GM23338 (cell line): ENCODE measurements around the gene CPNE5. TPM values are rescaled to one million over a fixed set of nuclear protein-coding genes. Genes with fewer than 3 reads are reported as not detected.

Experiments
- ATAC-seq: fragments of 200-7000 bp; cut with Tn5 transposase; 3 replicates; pipeline ENCODE4 v1.9.1; 2020
- DNase-seq: peaks from one replicate; pipeline ENCODE4 v3.0.0-alpha.2; 2015; ENCODE audit warnings: low spot score
- H2AFZ ChIP-seq: fragments of 200-600 bp; sonication (generic); 2 replicates; pipeline ENCODE4 v1.8.0; 2016; ENCODE audit warnings: antibody characterized with exemption, mild to moderate bottlenecking, moderate library complexity
- H3F3A ChIP-seq: fragments of 200-600 bp; sonication (generic); replicated peaks from 2 replicates; pipeline ENCODE4 v1.8.0; 2017; ENCODE audit warnings: antibody characterized with exemption, mixed run types, low read depth
- H3K27ac ChIP-seq: fragments of 200-600 bp; sonication (generic); 2 replicates; pipeline ENCODE4 v1.6.1; 2016; ENCODE audit warnings: low read depth
- H3K27me3 ChIP-seq: fragments of 200-600 bp; sonication (generic); 2 replicates; pipeline ENCODE4 v1.8.0; 2016; ENCODE audit warnings: mild to moderate bottlenecking, mixed run types, moderate library complexity; ENCODE audit not compliant: insufficient read depth
- H3K36me3 ChIP-seq: fragments of 200-600 bp; sonication (generic); 2 replicates; pipeline ENCODE4 v1.8.0; 2016; ENCODE audit warnings: mild to moderate bottlenecking; ENCODE audit not compliant: insufficient read depth
- H3K4me1 ChIP-seq: fragments of 200-600 bp; sonication (generic); 2 replicates; pipeline ENCODE4 v1.8.0; 2016; ENCODE audit warnings: mild to moderate bottlenecking, moderate library complexity; ENCODE audit not compliant: insufficient read depth
- H3K4me2 ChIP-seq: fragments of 200-600 bp; sonication (generic); 2 replicates; pipeline ENCODE4 v1.7.1; 2017; ENCODE audit warnings: mixed run types
- H3K4me3 ChIP-seq: fragments of 200-600 bp; sonication (generic); 2 replicates; pipeline ENCODE4 v1.6.1; 2016; ENCODE audit warnings: mixed run types
- H3K79me2 ChIP-seq: fragments of 200-600 bp; sonication (generic); replicated peaks from 2 replicates; pipeline ENCODE4 v1.8.0; 2017; ENCODE audit warnings: mild to moderate bottlenecking; ENCODE audit not compliant: insufficient read depth
- H3K9me2 ChIP-seq: fragments of 200-600 bp; sonication (generic); 2 replicates; pipeline ENCODE4 v1.8.0; 2017; ENCODE audit not compliant: insufficient read depth
- H4K20me1 ChIP-seq: fragments of 200-600 bp; sonication (generic); replicated peaks from 2 replicates; pipeline ENCODE4 v1.8.0; 2017; ENCODE audit warnings: mild to moderate bottlenecking; ENCODE audit not compliant: insufficient read depth
- H3K27ac Mint-ChIP-seq: 2 replicates; pipeline ENCODE4 v1.8.0; 2020; ENCODE audit warnings: inconsistent platforms, mild to moderate bottlenecking, moderate library complexity, mixed read lengths
- H3K27me3 Mint-ChIP-seq: 3 replicates; pipeline ENCODE4 v1.8.0; 2022; ENCODE audit warnings: low read depth, mild to moderate bottlenecking, moderate library complexity, mixed read lengths, inconsistent platforms; ENCODE audit not compliant: insufficient read depth, poor library complexity
- H3K36me3 Mint-ChIP-seq: 3 replicates; pipeline ENCODE4 v1.8.0; 2021; ENCODE audit warnings: low read depth, mild to moderate bottlenecking, inconsistent platforms, moderate library complexity, mixed read lengths
- H3K4me1 Mint-ChIP-seq: 3 replicates; pipeline ENCODE4 v1.8.0; 2020; ENCODE audit warnings: mild to moderate bottlenecking, inconsistent platforms, mixed read lengths
- H3K4me3 Mint-ChIP-seq: 3 replicates; pipeline ENCODE4 v1.8.0; 2021; ENCODE audit warnings: moderate library complexity, mild to moderate bottlenecking, inconsistent platforms, mixed read lengths
- H3K9me3 Mint-ChIP-seq: 3 replicates; pipeline ENCODE4 v1.8.0; 2020; ENCODE audit warnings: moderate library complexity, mild to moderate bottlenecking, inconsistent platforms, mixed read lengths
- EZH2 ChIP-seq: fragments of 200-600 bp; sonication (generic); IDR thresholded peaks from one replicate; pipeline ENCODE4 v1.8.0; 2017; ENCODE audit warnings: antibody characterized with exemption, mild to moderate bottlenecking, low read depth; ENCODE audit not compliant: unreplicated experiment
- POLR2AphosphoS5 ChIP-seq: IDR thresholded peaks from 2 replicates; pipeline ENCODE4 v1.6.1; 2016; ENCODE audit warnings: antibody characterized with exemption, low read depth
- REST ChIP-seq: IDR thresholded peaks from one replicate; pipeline ENCODE4 v1.6.1; 2018; ENCODE audit warnings: antibody characterized with exemption; ENCODE audit not compliant: unreplicated experiment
- ZNF462 ChIP-seq: fragments of 250-450 bp; sonication (Bioruptor Pico); IDR thresholded peaks from 2 replicates; pipeline ENCODE4 v1.5.0; 2020; ENCODE audit warnings: mild to moderate bottlenecking, moderate library complexity
- polyA plus RNA-seq: library from polyadenylated mRNA; unstranded; fragments of >200 nt; fragmentation: Nextera tagmentation; extraction: Ambion mirVana; gene quantifications from 2 replicates; pipeline ENCODE4 v1.2.1, GENCODE V29; 2016
- total RNA-seq: library from RNA; depleted of rRNA; stranded (reverse); fragments of >200 nt; shearing (Covaris generic); gene quantifications from 2 replicates; pipeline ENCODE4 v1.2.3, GENCODE V29; 2014

CPNE5 gene
- total and polyA plus RNA-seq, 2 experiments from 2014 or later = 0.14 to 0.42 TPM

- H3K36me3 ChIP-seq = no peaks in the 10 kb centered on the region
- DNase-seq (no peak), ATAC-seq (no peak)
- Mint-ChIP-seq H3K9me3 (no peaks in the 10 kb centered on the region), H3K27me3 (no peaks in the 10 kb centered on the region), H3K4me3 (no peak overlapping the region), H3K4me1 (peaks cover 22% of the 10 kb centered on the region), H3K27ac (no peak overlapping the region), H3K36me3 (no peaks in the 10 kb centered on the region)
- H3K79me2 ChIP-seq = no peaks in the 10 kb centered on the region
- H3K4me2 ChIP-seq = no peak overlapping the region
- no peak overlapping the region for H3K4me3 ChIP-seq
- H3K27ac ChIP-seq = no peak overlapping the region
- no peaks in the 10 kb centered on the region for H4K20me1 ChIP-seq
- H3K4me1 ChIP-seq = peaks cover 11% of the 10 kb centered on the region; the same call in 1 of the 2 replicates
- TF ChIP-seq EZH2 (no peak), ZNF462 (CRISPR knock-in tag) (no peak), POLR2AphosphoS5 (no peak), REST (no peak)
- no peak overlapping the region for H2AFZ ChIP-seq
- no peaks in the 10 kb centered on the region for H3K9me2 ChIP-seq
- H3K27me3 ChIP-seq = no peaks in the 10 kb centered on the region
- no peaks in the 10 kb centered on the region for H3F3A ChIP-seq
Observed at GRCh38 chr6:36817176-36817817, 21.9 kb downstream of the CPNE5 start.
